H1 (cell line): ENCODE measurements around the gene KLHL24. TPM values are rescaled to one million over a fixed set of nuclear protein-coding genes. Genes with fewer than 3 reads are reported as not detected.

Source experiments
- CTCF ChIA-PET: fragments of 300-600 bp; sonication (Branson Sonifier 250); formaldehyde crosslinking; loops from one replicate; lab custom pipeline; 2021; ENCODE audit not compliant: partially characterized antibody; lab: Charles Lee
- POLR2A ChIA-PET: fragments of 300-600 bp; sonication (Branson Sonifier 250); formaldehyde crosslinking; loops from one replicate; lab custom pipeline; 2021; ENCODE audit warnings: inconsistent platforms; ENCODE audit not compliant: partially characterized antibody; lab: Charles Lee
- DNase-seq, 2 experiments: peaks; one replicate each; pipeline versions ENCODE4 v3.0.0 to v3.0.0-alpha.2; 2010 to 2022; ENCODE audit warnings: low spot score in 2 of 2, low read depth in 1 of 2, mixed read lengths in 1 of 2
- FAIRE-seq: peaks from 2 replicates; lab custom pipeline; 2011; peaks lifted over from hg19 to GRCh38; lab: Jason Lieb, UNC
- H2AFZ ChIP-seq: 2 replicates; pipeline ENCODE4 v1.8.1; 2012; ENCODE audit warnings: low read length, inconsistent platforms
- H2AK5ac ChIP-seq: 2 replicates; pipeline ENCODE4 v1.6.1; 2013; ENCODE audit warnings: low read depth, low read length
- H2BK120ac ChIP-seq: replicated peaks from 2 replicates; pipeline ENCODE3; 2013; ENCODE audit warnings: low read depth, low read length, inconsistent platforms
- H2BK12ac ChIP-seq: 2 replicates; pipeline ENCODE4 v1.6.1; 2013; ENCODE audit warnings: low read depth, low read length
- H2BK15ac ChIP-seq: 2 replicates; pipeline ENCODE4 v1.6.1; 2013; ENCODE audit warnings: low read length
- H2BK20ac ChIP-seq: 2 replicates; pipeline ENCODE4 v1.6.1; 2013; ENCODE audit warnings: low read length
- H2BK5ac ChIP-seq: 2 replicates; pipeline ENCODE4 v1.6.1; 2013; ENCODE audit warnings: low read depth, low read length
- H3K14ac ChIP-seq: 2 replicates; pipeline ENCODE4 v1.6.1; 2013; ENCODE audit warnings: inconsistent platforms; ENCODE audit not compliant: insufficient read length
- H3K18ac ChIP-seq: 2 replicates; pipeline ENCODE4 v1.6.1; 2013; ENCODE audit warnings: low read length; ENCODE audit errors: extremely low read depth
- H3K23ac ChIP-seq: 2 replicates; pipeline ENCODE4 v1.6.1; 2013; ENCODE audit warnings: inconsistent platforms; ENCODE audit not compliant: insufficient read length
- H3K23me2 ChIP-seq: 2 replicates; pipeline ENCODE4 v1.6.1; 2013; ENCODE audit warnings: low read depth, low read length
- H3K27ac ChIP-seq: 2 replicates; pipeline ENCODE4 v1.6.1; 2011; ENCODE audit warnings: low read depth, low read length, inconsistent platforms
- H3K27me3 ChIP-seq, 4 experiments: replicated peaks in 1 of 4; 1 replicate in 1 of 4; 2 replicates in 3 of 4; pipeline versions ENCODE4 v1.6.1 to v1.8.1; 2011 to 2013; ENCODE audit warnings: low read length in 3 of 4, mild to moderate bottlenecking in 3 of 4, inconsistent platforms in 2 of 4, mixed read lengths in 2 of 4, moderate library complexity in 1 of 4; ENCODE audit not compliant: control insufficient read depth in 3 of 4, insufficient read depth in 3 of 4; ENCODE audit errors: extremely low read depth in 1 of 4
- H3K36me3 ChIP-seq, 4 experiments: 2 replicates each; pipeline versions ENCODE4 v1.6.1 to v1.8.1; 2011 to 2013; ENCODE audit warnings: mild to moderate bottlenecking in 4 of 4, low read length in 3 of 4, moderate library complexity in 2 of 4, control low read depth in 1 of 4, inconsistent platforms in 1 of 4; ENCODE audit not compliant: insufficient read depth in 4 of 4, control insufficient read depth in 2 of 4
- H3K4ac ChIP-seq: replicated peaks from 2 replicates; pipeline ENCODE3; 2013; ENCODE audit warnings: low read length, low read depth, mixed read lengths, inconsistent platforms; ENCODE audit not compliant: insufficient read length
- H3K4me1 ChIP-seq, 4 experiments: replicated peaks in 1 of 4; 1 replicate in 1 of 4; 2 replicates in 3 of 4; pipeline versions ENCODE4 v1.6.1 to v1.8.1; 2011 to 2013; ENCODE audit warnings: low read length in 3 of 4, inconsistent platforms in 2 of 4, mixed read lengths in 1 of 4; ENCODE audit not compliant: insufficient read depth in 4 of 4, control insufficient read depth in 3 of 4
- H3K4me2 ChIP-seq, 2 experiments: 2 replicates each; pipeline versions ENCODE4 v1.6.1 to v1.8.1; 2011 to 2013; ENCODE audit warnings: low read depth in 2 of 2, low read length in 2 of 2, control low read depth in 1 of 2, inconsistent platforms in 1 of 2, mild to moderate bottlenecking in 1 of 2; ENCODE audit not compliant: insufficient read depth in 1 of 2
- H3K4me3 ChIP-seq, 4 experiments: fragments of 200-600, 300-600 bp in 1 of 4; sonication (generic), shearing (Covaris generic), sonication (Bioruptor Twin) in 1 of 4; 2 replicates each; pipeline versions ENCODE4 v1.5.1 to v1.8.1; 2011 to 2016; ENCODE audit warnings: low read length in 4 of 4, low read depth in 3 of 4, control low read depth in 2 of 4, inconsistent platforms in 2 of 4, mild to moderate bottlenecking in 2 of 4, mixed read lengths in 1 of 4, moderate library complexity in 1 of 4; ENCODE audit not compliant: insufficient read depth in 2 of 4; ENCODE audit errors: extremely low read depth in 1 of 4
- H3K56ac ChIP-seq: replicated peaks from 2 replicates; pipeline ENCODE3; 2013; ENCODE audit warnings: low read depth, mild to moderate bottlenecking, mixed read lengths, low read length, inconsistent platforms; ENCODE audit not compliant: insufficient read length
- H3K79me1 ChIP-seq: 2 replicates; pipeline ENCODE4 v1.6.1; 2013; ENCODE audit warnings: low read depth, low read length, control low read depth
- H3K79me2 ChIP-seq, 2 experiments: 2 replicates each; pipeline versions ENCODE4 v1.6.1 to v1.8.1; 2012 to 2013; ENCODE audit warnings: low read length in 2 of 2, mild to moderate bottlenecking in 2 of 2, inconsistent platforms in 1 of 2; ENCODE audit not compliant: insufficient read depth in 2 of 2, control insufficient read depth in 1 of 2
- H3K9ac ChIP-seq, 4 experiments: replicated peaks in 1 of 4; 1 replicate in 1 of 4; 2 replicates in 3 of 4; pipeline versions ENCODE4 v1.6.1 to v1.8.1; 2011 to 2013; ENCODE audit warnings: low read depth in 3 of 4, low read length in 3 of 4, control low read depth in 2 of 4, mild to moderate bottlenecking in 2 of 4, moderate library complexity in 2 of 4, inconsistent platforms in 1 of 4; ENCODE audit errors: extremely low read depth in 1 of 4
- H3K9me3 ChIP-seq, 2 experiments: 2 replicates each; pipeline versions ENCODE4 v1.6.1 to v1.8.1; 2012 to 2013; ENCODE audit warnings: mild to moderate bottlenecking in 2 of 2, moderate library complexity in 2 of 2, control low read depth in 1 of 2, inconsistent platforms in 1 of 2, low read depth in 1 of 2, low read length in 1 of 2, mixed read lengths in 1 of 2; ENCODE audit not compliant: insufficient read depth in 2 of 2
- H4K20me1 ChIP-seq, 2 experiments: replicated peaks in 1 of 2; 2 replicates each; pipeline versions ENCODE3 to v1.8.1; 2011 to 2013; ENCODE audit warnings: inconsistent platforms in 2 of 2, low read length in 2 of 2, mild to moderate bottlenecking in 1 of 2; ENCODE audit not compliant: insufficient read depth in 2 of 2, control insufficient read depth in 1 of 2
- H4K5ac ChIP-seq: 2 replicates; pipeline ENCODE4 v1.6.1; 2013; ENCODE audit warnings: low read length, low read depth, mixed read lengths, inconsistent platforms; ENCODE audit not compliant: insufficient read length
- H4K8ac ChIP-seq: 2 replicates; pipeline ENCODE4 v1.8.0; 2013; ENCODE audit warnings: mild to moderate bottlenecking, moderate library complexity, low read length, inconsistent platforms; ENCODE audit not compliant: insufficient read depth; ENCODE audit errors: extremely low read depth
- H4K91ac ChIP-seq: replicated peaks from 2 replicates; pipeline ENCODE3; 2013; ENCODE audit warnings: low read length, mixed read lengths, inconsistent platforms; ENCODE audit not compliant: insufficient read length
- ASH2L ChIP-seq: fragments of 200-600, 300-600 bp; sonication (generic); IDR thresholded peaks from one replicate; pipeline ENCODE4 v1.7.1; 2017; ENCODE audit warnings: low read length
- ATF3 ChIP-seq: IDR thresholded peaks from 2 replicates; pipeline ENCODE4 v1.6.1; 2011; ENCODE audit warnings: low read depth, mild to moderate bottlenecking, low read length; ENCODE audit not compliant: insufficient read depth
- EZH2 ChIP-seq: fragments of 200-600 bp; sonication (generic); IDR thresholded peaks from 2 replicates; pipeline ENCODE4 v1.7.1; 2012; ENCODE audit warnings: low read depth, mild to moderate bottlenecking, moderate library complexity, low read length, inconsistent platforms; ENCODE audit not compliant: severe bottlenecking
- GABPA ChIP-seq: IDR thresholded peaks from 2 replicates; pipeline ENCODE4 v1.6.1; 2011; ENCODE audit warnings: mild to moderate bottlenecking, low read length, moderate library complexity, borderline replicate concordance; ENCODE audit not compliant: insufficient read depth
- HDAC6 ChIP-seq: IDR thresholded peaks from one replicate; pipeline ENCODE4 v1.7.1; 2012; ENCODE audit warnings: low read depth, mild to moderate bottlenecking, inconsistent platforms, low read length, moderate library complexity
- KDM1A ChIP-seq: fragments of 200-600, 300-600 bp; sonication (generic); IDR thresholded peaks from 2 replicates; pipeline ENCODE4 v1.7.1; 2016; ENCODE audit warnings: mild to moderate bottlenecking, low read length, borderline replicate concordance
- RNF2 ChIP-seq: fragments of 200-900, 300-1000 bp; sonication (generic); IDR thresholded peaks from 2 replicates; pipeline ENCODE4 v1.7.1; 2016; ENCODE audit warnings: borderline replicate concordance, low read depth, mild to moderate bottlenecking, antibody characterized with exemption, low read length; ENCODE audit not compliant: poor library complexity, severe bottlenecking; ENCODE audit errors: missing control alignments
- SIN3A ChIP-seq, 2 experiments: IDR thresholded peaks in 1 of 2; conservative IDR thresholded peaks in 1 of 2; 2 replicates each; pipeline ENCODE4 v1.6.1; 2011 to 2012; ENCODE audit warnings: low read length in 2 of 2, improper control_type of control experiment in 1 of 2, low read depth in 1 of 2, mild to moderate bottlenecking in 1 of 2
- SIRT6 ChIP-seq: IDR thresholded peaks from one replicate; pipeline ENCODE4 v1.7.1; 2012; ENCODE audit warnings: low read length, inconsistent platforms
- SP2 ChIP-seq: IDR thresholded peaks from 2 replicates; pipeline ENCODE4 v1.6.1; 2012; ENCODE audit warnings: mild to moderate bottlenecking, low read length, inconsistent platforms
- SP4 ChIP-seq: IDR thresholded peaks from 2 replicates; pipeline ENCODE4 v1.6.1; 2012; ENCODE audit warnings: low read length, inconsistent platforms
- SRF ChIP-seq: IDR thresholded peaks from 2 replicates; pipeline ENCODE4 v1.6.1; 2011; ENCODE audit warnings: mild to moderate bottlenecking, low read depth, low read length, moderate library complexity
- TBP ChIP-seq: IDR thresholded peaks from 2 replicates; pipeline ENCODE4 v1.6.1; 2011; ENCODE audit warnings: low read depth, low read length, improper control_type of control experiment
- TCF12 ChIP-seq: IDR thresholded peaks from 2 replicates; pipeline ENCODE4 v1.6.1; 2011; ENCODE audit warnings: low read depth, mild to moderate bottlenecking, low read length
- WGBS, 2 experiments: shearing (Covaris generic) in 1 of 2; methylation state at CpG; one replicate each; pipeline versions ENCODE4 v1.1.6 to v1.1.7; 2013 to 2015; ENCODE audit warnings: low lambda C conversion rate in 2 of 2, mixed read lengths in 2 of 2, inconsistent platforms in 1 of 2, low coverage in 1 of 2, missing lambda C conversion rate in 1 of 2; ENCODE audit not compliant: insufficient replicate concordance in 2 of 2, insufficient coverage in 1 of 2, insufficient read length in 1 of 2; ENCODE audit errors: extremely low coverage in 1 of 2, missing lambda C conversion rate in 1 of 2; 5-methylcytosine and 5-hydroxymethylcytosine counted together
- polyA plus RNA-seq, 7 experiments: library from polyadenylated mRNA; depleted of rRNA in 3 of 7; stranded (reverse) in 5 of 7; unstranded in 2 of 7; fragments of >200 nt in 5 of 7; fragments of 200-250 nt in 2 of 7; gene quantifications; 1 replicate in 5 of 7; 2 replicates in 1 of 7; 4 replicates in 1 of 7; pipeline versions ENCODE4 v1.2.1 to v1.2.3, GENCODE V29; 2011 to 2013; ENCODE audit warnings: missing spikeins in 2 of 7, mixed read lengths in 2 of 7
- total RNA-seq: library from RNA; stranded (reverse); fragmentation: NEBNext Ultra II Directional; extraction: Animal tissue kit (Norgen Biotek cat#: 25700); gene quantifications from 2 replicates; pipeline ENCODE4 v1.2.1, GENCODE V29; 2021

Gene KLHL24
- total and polyA plus RNA-seq, 2 of the 8 experiments (the other 6 are each of a cell fraction or from before 2014, with no cell fraction given), result 12.5 to 36.2 TPM

GRCh38 chr3:183725387-183725786 lies 90.0 kb downstream of the KLHL24 start:
- H2BK20ac ChIP-seq, result no peak overlapping the region
- H3K9me3 ChIP-seq, result no peaks in the 10 kb centered on the region
- H2AK5ac ChIP-seq, result no peak overlapping the region
- no peak overlapping the region for H3K23ac ChIP-seq
- H2BK15ac ChIP-seq, result no peak overlapping the region
- no peak overlapping the region for H3K4me2 ChIP-seq
- peaks cover 0 to 2% of the 10 kb centered on the region in 2 experiments for H4K20me1 ChIP-seq
- no peak overlapping the region for H3K27ac ChIP-seq
- no peaks in the 10 kb centered on the region for H3K27me3 ChIP-seq
- H3K4me1 ChIP-seq, result no peaks in the 10 kb centered on the region
- no peak overlapping the region for H3K14ac ChIP-seq
- H2BK120ac ChIP-seq, result no peak overlapping the region
- H3K18ac ChIP-seq, result no peak overlapping the region
- FAIRE-seq (no peak), DNase-seq (no peak)
- no peak overlapping the region for H4K5ac ChIP-seq
- H3K4ac ChIP-seq, result no peak overlapping the region
- no peak overlapping the region for H2AFZ ChIP-seq
- H3K79me2 ChIP-seq, result no peaks in the 10 kb centered on the region; a peak in 1 of 4 replicates
- H3K56ac ChIP-seq, result no peak overlapping the region
- H2BK5ac ChIP-seq, result no peak overlapping the region
- POLR2A ChIA-PET, result no interaction called here
- H4K91ac ChIP-seq, result no peak overlapping the region
- H3K79me1 ChIP-seq, result no peaks in the 10 kb centered on the region
- peaks cover 18 to 86% (median 56%) of the 10 kb centered on the region in 4 experiments for H3K36me3 ChIP-seq
- no peak overlapping the region for H3K4me3 ChIP-seq
- WGBS, 2 experiments, result 72% methylated on average over 6 of the region's 6 CpGs; no CpG with 5 or more reads in 1 of the 2 experiments
- H2BK12ac ChIP-seq, result no peak overlapping the region
- H3K23me2 ChIP-seq, result no peaks in the 10 kb centered on the region
- H3K9ac ChIP-seq, result no peak overlapping the region
- no peak overlapping the region for H4K8ac ChIP-seq
- CTCF ChIA-PET, result no interaction called here
- no peak for TF ChIP-seq RNF2
- TF ChIP-seq GABPA, result no peak
- no peak for TF ChIP-seq SIN3A (conservative IDR thresholded peaks at IDR 0.05 in 1 of 2, IDR thresholded peaks at IDR 0.05 in 1 of 2; ENCODE audit: low read depth in 1 of 2, low read length in 2 of 2)
- TF ChIP-seq ATF3, result no peak
- TF ChIP-seq TCF12, result no peak
- no peak for TF ChIP-seq SRF
- no peak for TF ChIP-seq SP4
- TF ChIP-seq TBP, result no peak
- no peak for TF ChIP-seq SIRT6
- TF ChIP-seq HDAC6, result no peak
- no peak for TF ChIP-seq KDM1A
- TF ChIP-seq SP2, result no peak
- TF ChIP-seq ASH2L, result no peak
- TF ChIP-seq EZH2, result no peak
